Endothelial cell of umbilical vein (primary cell): ENCODE data around the gene S1PR4.
"Not testable (repeated sequence)": the region's sequence is repeated elsewhere in the genome, so short reads cannot be mapped to it uniquely, and the experiment has no call there.

Experiments used
- EZH2 ChIP-seq: IDR thresholded peaks from 2 replicates; pipeline ENCODE4 v1.6.1; 2012; ENCODE audit warnings: borderline replicate concordance, low read depth, mild to moderate bottlenecking, moderate library complexity, low read length, inconsistent platforms; ENCODE audit not compliant: severe bottlenecking
- FOS ChIP-seq: IDR thresholded peaks from 2 replicates; pipeline ENCODE4 v1.6.1; 2011; ENCODE audit warnings: mild to moderate bottlenecking, low read length, moderate library complexity, borderline replicate concordance; ENCODE audit not compliant: insufficient read depth
- JUN ChIP-seq: IDR thresholded peaks from 2 replicates; pipeline ENCODE4 v1.6.1; 2011; ENCODE audit warnings: borderline replicate concordance, low read depth; ENCODE audit not compliant: insufficient read length, insufficient read depth
- MYC ChIP-seq: IDR thresholded peaks from one replicate; pipeline ENCODE4 v1.6.1; 2011; ENCODE audit warnings: mild to moderate bottlenecking, low read depth, low read length
- POLR2A ChIP-seq: IDR thresholded peaks from 2 replicates; pipeline ENCODE4 v1.6.1; 2012; ENCODE audit warnings: low read depth, mild to moderate bottlenecking, control low read depth, low read length
- POLR2AphosphoS5 ChIP-seq: IDR thresholded peaks from 2 replicates; pipeline ENCODE4 v1.6.1; 2012; ENCODE audit warnings: low read depth, mild to moderate bottlenecking, control low read depth, low read length, moderate library complexity; ENCODE audit not compliant: insufficient read depth
- TF ChIP-seq, protein P1 (sequence below), 2 donors: IDR thresholded peaks; 1 replicate in 1 of 2; 2 replicates in 1 of 2; pipeline ENCODE4 v1.5.1; 2011; ENCODE audit warnings: low read length in 2 of 2, mild to moderate bottlenecking in 2 of 2, moderate library complexity in 2 of 2, control low read depth in 1 of 2, inconsistent platforms in 1 of 2, low read depth in 1 of 2; ENCODE audit not compliant: insufficient read depth in 1 of 2; ENCODE audit errors: extremely low read depth in 1 of 2

DNA sequence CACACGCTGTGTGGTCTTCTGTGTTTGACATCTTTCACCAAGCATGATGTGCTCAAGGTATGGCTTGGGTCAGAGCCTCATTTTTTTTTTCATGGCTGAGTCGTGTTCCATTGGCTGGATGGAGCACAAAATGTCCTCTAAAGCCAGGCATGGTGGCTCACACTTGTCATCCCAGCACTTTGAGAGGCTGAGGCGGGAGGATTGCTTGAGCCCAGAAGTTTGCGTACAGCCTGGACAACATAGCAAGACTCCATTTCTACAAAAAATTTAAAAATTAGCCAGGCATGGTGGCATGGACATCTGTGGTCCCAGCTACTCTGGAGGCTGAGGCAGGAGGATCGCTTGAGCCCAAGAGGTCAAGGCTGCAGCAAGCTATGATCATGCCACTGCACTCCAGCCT is 43.0 kb downstream of the S1PR4 start:
- TF ChIP-seq, protein P1, sequence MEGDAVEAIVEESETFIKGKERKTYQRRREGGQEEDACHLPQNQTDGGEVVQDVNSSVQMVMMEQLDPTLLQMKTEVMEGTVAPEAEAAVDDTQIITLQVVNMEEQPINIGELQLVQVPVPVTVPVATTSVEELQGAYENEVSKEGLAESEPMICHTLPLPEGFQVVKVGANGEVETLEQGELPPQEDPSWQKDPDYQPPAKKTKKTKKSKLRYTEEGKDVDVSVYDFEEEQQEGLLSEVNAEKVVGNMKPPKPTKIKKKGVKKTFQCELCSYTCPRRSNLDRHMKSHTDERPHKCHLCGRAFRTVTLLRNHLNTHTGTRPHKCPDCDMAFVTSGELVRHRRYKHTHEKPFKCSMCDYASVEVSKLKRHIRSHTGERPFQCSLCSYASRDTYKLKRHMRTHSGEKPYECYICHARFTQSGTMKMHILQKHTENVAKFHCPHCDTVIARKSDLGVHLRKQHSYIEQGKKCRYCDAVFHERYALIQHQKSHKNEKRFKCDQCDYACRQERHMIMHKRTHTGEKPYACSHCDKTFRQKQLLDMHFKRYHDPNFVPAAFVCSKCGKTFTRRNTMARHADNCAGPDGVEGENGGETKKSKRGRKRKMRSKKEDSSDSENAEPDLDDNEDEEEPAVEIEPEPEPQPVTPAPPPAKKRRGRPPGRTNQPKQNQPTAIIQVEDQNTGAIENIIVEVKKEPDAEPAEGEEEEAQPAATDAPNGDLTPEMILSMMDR (IDR thresholded peaks at IDR 0.05; ENCODE audit: extremely low read depth in 1 of 2, insufficient read depth in 1 of 2, low read depth in 1 of 2, low read length in 2 of 2), result not testable (repeated sequence)
- TF ChIP-seq FOS, EZH2, POLR2AphosphoS5, MYC, POLR2A, JUN: not testable (repeated sequence)
